Mesangial cell (primary cell): Measurements from ENCODE around the gene GPR143. TPM values are rescaled to one million over a fixed set of nuclear protein-coding genes. Genes with fewer than 3 reads are reported as not detected.

Experiments
- total RNA-seq: library from RNA; depleted of rRNA; stranded (reverse); fragments of >200 nt; gene quantifications from 2 replicates; pipeline ENCODE4 v1.2.3, GENCODE V29; 2015

GPR143 gene
- 27.1 and 33.6 TPM in 2 replicates for total RNA-seq

DNA sequence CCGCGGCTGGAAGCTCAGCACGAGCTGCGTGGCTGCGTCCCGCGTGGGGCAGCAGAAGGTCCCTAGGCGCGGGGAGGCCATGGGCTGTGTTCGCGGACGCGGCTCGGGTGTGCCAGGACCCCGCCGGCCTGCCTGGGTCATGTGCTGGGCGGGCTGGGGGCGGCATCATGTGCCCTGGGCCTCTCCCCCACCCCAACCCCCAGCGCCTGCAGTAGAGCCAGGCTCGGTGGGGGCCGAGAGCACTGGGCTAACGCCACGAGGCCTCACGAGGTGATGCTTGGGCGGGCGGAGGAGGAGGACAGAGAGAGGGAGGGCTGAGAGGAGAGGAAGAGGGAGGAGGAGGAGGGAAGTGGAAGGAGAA lies at the start of gene GPR143:
GPR143 (minus strand) TSS at position 111 of the 361 bp plus-strand sequence; CDS start at position 81, 30 bp downstream.

DNA sequence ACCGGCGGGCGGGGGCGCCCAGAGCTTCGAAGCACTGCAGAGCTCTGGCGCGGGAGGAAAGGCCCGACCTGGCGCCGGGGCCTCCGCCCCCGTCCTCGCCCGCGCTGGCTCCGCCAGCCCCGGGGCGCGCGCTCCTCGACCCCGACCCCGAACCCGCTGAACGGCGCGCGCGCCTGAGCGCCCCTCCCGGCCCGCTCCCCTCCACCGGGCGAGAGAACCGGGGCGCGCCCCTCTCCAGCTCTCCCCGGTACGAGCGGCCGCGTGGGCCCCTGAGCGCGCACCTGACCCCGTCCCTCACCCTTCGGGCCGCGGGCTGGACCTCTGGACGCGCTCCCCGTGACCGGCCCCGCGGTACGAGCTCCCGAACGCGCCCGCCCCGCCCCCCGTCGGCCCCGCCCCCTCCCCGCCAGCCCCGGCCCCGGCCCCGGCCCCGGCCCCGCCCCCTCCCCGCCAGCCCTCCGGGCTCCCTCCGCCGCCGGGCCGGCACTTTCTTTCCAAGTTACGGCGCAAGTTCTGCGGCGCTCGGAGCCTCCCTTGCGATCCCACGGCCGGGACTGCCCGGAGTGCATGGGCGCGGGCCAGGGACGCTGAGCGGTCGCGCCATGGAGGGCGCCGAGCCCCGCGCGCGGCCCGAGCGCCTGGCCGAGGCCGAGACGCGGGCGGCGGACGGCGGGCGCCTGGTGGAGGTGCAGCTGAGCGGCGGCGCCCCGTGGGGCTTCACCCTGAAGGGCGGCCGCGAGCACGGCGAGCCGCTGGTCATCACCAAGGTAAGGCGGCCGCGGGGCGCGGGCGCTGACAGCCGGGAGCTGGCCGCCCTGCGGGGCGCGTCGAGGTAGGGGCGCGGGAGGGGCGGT lies 20.5 kb upstream of the GPR143 start, which contains the start of gene SHROOM2:
SHROOM2 (plus strand) TSS at position 486 of the 854 bp plus-strand sequence; CDS start at position 603, 117 bp downstream.

Other genes with a start within 250 kb of the GPR143 start
- 9.9 and 18.1 TPM in 2 replicates for gene SHROOM2, start 20.6 kb upstream of the GPR143 start, total RNA-seq
- gene CLDN34, start 201.5 kb upstream of the GPR143 start, total RNA-seq = not detected in 2 replicates